ENCODE measurements around the gene SLCO2A1. TPM values are rescaled to one million over a fixed set of nuclear protein-coding genes. Genes with fewer than 3 reads are reported as not detected.

Gene SLCO2A1
- total RNA-seq, 1 experiment from 2014 or later: 0.47 TPM

DNA sequence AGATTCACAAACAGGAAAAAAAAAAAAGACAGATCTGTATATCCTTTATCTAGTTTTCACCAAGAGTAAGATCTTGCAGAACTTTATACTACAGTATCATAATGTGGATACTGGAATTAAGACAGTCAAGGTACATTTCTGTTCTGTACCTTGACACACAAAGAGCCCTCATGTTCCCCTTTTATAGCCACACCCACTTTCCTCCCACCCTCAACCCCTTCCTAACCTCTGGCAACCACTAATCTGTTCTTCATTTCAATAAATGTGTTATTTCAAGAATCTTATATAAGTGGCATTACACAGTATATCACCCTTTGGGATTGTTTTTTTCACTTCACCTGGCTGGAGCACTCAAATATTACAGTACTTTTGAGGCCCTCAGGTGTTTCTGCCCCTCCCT, 130.4 kb downstream of the SLCO2A1 start:
- no peak for DNase-seq (ENCODE audit: low read depth)

DNA sequence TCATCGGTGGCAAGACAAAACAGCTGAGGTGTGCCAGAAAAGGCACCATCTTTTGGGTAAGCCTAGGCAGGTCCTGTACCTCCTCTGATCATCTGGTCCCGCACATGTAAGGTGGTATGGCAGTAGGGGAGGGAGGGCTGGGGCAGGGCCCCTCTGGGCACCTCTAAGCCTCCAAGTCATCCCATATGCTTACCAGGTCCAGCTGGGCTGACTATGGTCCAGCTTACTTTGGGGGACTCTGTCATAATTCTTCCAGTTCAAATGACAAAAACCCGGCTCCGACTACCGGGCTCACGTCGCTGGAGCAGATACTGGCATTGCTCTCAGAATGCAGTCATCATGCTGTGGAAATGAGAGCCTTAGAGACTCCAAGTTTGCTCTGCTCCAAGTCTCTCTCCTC, 132.2 kb downstream of the SLCO2A1 start:
- no peak for DNase-seq (ENCODE audit: low read depth)

DNA sequence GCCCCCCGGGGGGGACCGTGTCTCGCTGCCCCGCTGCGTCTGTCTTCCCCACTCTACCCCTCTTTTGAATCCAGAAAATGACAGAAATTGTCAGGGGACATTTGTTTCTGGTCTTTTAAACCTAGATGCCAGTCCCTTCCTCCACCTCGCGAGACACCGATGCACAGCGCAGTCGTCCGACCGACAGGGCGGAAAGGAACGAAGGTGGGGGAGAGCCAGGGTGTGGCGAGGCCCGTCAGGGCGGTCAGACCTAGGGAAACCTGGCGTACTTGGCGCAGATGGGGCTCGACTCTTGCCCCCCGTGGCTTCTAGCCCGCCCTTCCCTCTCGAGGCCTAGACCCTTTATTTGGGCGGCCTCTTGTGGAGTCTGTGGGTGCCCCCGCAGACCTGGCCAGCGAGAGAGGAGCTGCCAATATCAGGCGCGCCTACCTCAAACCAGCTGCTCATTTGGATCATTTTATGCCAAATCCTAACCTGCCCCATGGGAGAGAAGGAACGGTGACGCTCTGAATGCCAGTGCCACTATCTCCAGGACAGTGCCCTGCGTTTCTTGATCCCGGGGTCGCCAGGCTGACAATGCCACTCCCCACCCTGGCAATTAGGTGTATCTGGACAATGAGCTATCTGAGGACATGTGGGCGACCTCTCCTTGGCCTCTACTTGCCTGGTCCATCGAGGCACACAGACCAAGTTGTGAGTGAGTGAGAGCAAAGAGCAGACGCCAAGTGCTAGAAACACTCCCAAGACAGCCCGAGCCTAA, 133.5 kb downstream of the SLCO2A1 start:
- peak; percentile 34 for DNase-seq (ENCODE audit: low read depth)

DNA sequence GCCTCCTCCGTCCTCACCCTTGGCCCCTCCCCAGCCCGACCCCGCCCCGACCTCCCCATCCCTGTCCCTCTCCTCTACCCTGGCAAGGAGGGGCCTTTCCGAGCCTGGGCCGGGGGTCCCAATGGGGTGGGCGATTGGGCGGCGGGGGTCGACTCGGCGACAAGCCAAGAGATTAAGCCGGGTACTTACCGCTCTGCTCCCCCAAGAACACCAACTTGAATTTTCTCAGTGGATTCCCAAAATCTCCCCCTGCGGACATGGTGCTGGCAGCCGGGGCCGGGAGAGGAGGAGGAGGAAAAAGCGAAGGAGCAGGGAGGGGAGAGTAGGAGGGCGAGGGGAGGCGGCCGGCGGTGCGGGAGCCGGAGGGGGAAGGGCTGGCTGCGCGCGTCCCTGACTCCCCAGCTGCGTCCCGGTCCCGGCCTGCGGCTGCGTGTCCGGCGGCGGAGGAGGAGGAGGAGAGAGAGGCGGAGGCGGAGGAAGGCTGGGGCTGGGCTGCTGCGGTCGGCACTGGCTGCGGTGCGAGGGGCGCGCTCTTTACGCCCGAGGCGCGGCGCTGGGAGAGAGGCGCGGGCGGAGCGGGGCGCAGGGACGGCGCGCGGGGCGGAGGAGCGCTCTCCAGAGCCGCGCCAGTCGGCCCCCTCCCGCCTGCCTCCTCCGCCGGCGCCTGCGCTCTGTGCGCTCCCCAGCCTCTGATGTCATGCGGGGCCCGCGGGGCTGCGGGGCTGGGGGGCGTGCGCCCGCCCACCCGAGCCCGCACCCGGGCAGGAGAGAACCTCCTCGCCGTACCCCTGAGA, 134.3 kb downstream of the SLCO2A1 start, which contains the start of gene RAB6B:
Gene RAB6B, minus strand, starts transcription at position 675 of the 794 bp plus-strand sequence. Its CDS starts 416 bp downstream, at position 259.
- DNase-seq (ENCODE audit: low read depth): peak; percentile 43

DNA sequence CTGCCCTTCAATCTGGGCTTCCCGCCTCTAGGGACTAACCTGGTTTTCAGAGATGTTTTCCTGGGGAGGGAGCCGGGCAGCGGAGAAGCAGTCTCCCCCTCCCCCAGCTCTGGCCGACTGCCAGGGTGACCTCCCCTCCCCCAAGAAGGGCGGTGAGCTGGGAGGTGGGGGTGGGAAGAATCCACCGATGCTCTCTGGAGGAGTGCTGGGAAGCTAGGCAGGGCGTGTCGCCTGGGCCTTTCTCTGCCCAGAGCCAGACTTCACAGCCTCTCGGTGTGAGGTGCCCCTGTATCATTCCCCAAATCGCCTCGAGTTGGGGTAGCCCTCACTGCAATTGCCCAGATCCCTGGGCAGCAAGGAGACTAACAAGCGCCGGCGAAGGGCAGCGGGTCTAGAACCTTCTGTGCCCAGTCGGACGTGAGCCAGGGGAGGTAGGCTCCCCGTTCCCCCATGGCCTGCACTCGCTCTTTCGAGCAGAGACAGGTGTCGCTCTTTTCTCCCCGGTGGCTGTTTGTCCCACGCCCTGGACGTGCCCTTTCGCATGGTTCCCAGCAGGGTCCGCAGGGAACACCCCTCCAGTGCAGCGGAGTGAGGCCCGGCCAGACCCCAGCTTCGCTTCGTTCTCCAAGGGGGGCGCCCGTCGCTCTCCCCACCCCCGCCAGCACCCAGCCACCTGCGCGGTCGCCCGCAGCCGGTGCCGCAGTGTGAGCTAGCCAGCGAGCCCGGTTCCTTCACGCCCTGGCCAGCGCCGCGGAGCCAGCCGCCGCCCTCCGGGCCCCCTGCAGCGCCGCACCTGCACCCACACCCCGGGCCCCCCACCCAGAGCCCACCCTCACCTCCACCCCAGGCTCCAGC, 135.1 kb downstream of the SLCO2A1 start:
- no peak for DNase-seq (ENCODE audit: low read depth)

DNA sequence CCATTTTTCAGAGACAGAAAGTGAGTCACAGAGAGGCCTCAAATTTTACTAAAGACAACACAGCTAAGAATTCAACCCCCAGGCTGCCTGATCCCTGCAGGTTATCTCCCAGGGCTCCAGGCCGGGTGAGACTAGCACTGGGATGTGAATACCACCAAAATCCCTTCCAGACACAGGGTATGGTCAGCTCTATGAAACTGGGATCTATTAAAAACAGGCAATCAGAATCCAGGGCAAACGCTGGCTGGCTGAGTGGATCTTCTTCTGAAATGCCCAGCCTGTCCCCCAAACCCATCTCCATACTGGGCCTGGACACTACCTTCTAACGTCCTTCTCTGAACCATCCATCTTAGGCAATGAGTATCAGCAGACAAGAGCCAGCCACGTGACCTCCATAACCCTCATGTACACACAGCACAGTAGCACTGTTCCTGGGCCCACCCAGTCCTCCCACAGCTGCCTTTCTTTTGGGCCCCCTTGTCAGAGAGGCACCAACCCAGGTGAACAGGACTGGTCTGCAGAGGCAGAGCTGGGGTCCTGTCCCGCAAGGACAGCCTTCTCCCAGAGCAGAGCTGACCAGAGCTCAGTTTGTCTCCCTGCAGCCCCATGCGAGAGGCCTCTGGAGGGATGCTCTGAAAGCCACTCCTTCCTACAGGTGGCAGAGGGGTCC, 135.9 kb downstream of the SLCO2A1 start:
- no peak for DNase-seq (ENCODE audit: low read depth)

DNA sequence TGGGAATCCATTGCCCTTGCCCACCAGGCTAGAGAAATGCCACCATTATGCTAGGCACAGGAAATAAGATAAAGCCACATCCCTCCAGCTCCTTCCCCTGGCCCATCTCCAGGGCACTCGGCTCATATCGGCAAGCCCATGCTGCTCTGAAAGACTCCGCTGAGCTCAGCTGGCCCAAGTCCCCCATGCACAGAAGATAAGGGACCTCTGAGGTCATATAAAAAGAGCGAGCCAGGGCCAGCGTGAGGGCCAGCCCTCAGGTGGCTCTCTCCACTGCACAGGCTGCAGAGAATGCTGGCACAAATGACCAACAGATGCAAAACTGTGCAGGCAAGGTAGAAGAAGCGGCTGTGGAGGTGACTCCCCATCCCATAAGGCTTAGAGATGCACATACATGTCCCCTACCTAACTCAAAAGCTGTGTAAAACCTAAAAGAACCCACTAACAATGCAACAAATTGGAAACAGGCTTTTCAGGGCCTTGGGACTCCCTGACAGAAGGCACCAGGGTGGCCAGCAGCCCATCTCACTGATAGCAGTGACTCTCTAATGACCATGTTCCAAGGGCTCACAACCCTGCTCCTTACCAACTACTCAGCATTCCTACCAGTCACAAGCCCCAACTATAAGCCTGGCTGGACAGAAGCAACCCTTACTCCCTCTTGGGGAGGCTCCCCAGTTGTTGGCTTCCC, 137.0 kb downstream of the SLCO2A1 start:
- DNase-seq (ENCODE audit: low read depth): no peak

DNA sequence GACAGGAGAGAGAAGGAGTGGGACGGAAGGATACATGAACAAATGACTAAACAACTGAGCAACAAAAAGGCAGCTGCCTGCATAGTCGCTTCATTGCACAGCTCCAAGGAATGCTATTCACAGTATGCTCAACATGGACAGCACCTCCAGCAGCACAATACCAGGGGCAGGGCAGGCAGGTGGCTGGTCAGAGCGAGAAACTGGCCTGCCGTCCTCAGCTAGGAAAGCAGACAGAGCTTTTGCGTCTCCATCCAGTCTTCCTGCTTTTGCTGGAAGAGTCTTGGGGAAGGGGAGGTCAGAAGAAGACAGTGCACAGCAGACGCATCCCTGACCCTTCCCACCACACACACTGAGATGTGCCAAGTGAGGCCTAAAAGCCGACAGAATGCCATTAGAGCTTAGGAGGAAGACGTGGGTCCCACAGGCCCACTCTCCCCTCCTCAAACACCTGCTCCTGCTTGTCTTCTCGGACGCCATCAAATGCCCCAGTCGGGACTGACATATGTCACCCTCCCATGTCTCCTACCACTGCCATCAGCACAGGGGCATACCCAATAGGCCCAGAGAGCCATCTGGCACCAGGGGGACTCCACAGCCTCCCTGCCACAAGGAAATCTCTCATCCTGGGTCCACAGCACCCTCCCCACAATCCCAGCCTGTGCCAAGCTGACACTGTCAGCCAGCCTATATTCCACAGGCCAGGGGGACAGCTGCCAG, 137.9 kb downstream of the SLCO2A1 start:
- DNase-seq (ENCODE audit: low read depth): no peak

DNA sequence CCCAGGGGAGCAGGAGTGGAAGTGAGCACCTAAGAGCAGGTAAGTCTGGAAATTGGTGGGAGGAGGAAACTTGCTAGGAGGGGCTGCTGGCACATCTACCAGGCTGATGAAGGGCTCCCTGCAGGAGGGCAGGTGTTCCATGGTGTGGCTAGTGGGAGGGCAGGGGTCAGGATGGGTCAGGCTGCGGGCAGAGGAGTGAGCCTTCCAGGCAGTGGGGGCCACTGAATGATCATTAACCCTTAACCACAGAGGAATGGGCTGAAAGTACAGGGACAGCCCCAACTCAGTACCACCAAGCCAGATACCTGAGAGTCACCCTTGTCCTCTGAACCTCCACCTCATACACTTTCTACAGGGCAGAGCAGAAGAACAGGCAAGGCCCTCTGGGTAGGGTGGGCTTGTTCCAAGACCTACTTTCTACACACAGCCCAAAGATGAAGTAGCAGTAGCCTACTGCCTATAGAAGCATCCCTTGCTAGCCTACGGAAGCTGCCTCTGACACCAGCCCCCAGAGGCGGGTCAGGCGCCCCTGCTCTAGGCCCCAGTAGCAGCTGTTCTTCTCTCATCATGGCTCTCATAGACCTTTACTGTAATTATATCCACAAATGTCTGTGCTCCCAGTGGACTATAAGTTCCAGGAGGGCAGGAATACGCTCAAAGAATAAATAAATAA, 138.6 kb downstream of the SLCO2A1 start:
- no peak for DNase-seq (ENCODE audit: low read depth)

DNA sequence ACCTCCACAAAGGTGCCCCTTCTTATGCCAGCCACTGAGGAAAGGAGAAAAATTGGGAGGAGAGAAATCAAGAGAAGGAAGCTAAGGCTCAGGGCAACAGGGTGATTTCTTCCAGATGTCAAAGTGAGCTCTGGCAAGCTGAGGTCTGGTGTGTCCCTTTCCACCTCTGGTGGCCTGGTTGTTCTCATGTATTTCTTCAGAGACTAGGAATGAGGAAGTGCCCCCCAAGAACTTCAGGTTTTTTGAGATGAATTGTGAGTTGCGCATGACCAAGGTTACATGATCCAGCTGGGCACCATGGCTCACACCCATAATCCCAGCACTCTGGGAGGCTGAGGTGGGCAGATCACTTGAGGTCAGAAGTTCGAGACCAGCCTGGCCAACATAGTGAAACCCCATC, 139.7 kb downstream of the SLCO2A1 start:
- DNase-seq (ENCODE audit: low read depth): no peak

DNA sequence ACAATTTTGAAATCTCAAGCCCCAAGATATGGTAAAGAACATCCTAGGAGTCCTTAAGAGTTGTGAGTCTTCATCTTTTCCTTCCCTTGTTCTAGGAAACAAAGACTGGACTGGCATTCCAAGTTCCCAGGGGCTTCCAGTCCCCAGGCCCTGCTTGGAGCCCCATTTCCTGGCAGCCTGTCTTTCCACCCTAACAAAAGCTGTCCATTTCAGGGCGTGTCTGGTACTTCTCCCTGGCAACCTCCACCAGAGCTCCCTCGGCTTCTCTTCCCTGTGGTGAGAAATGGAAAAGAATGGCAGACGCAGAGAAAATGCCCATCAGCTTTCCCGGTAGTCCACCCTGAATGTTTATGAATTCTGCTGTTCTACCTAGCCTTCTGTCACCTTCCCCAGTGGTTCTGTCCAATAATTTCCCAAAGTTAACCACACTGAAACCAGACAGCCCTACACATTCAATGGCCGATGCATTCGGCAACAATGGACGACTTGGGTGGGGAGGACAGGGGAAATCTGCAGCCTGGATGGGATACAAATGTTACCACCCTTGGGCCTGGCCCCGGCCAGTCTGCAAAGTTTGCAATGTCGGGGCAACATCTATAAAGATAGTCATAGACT, 140.9 kb downstream of the SLCO2A1 start:
- no peak for DNase-seq (ENCODE audit: low read depth)

DNA sequence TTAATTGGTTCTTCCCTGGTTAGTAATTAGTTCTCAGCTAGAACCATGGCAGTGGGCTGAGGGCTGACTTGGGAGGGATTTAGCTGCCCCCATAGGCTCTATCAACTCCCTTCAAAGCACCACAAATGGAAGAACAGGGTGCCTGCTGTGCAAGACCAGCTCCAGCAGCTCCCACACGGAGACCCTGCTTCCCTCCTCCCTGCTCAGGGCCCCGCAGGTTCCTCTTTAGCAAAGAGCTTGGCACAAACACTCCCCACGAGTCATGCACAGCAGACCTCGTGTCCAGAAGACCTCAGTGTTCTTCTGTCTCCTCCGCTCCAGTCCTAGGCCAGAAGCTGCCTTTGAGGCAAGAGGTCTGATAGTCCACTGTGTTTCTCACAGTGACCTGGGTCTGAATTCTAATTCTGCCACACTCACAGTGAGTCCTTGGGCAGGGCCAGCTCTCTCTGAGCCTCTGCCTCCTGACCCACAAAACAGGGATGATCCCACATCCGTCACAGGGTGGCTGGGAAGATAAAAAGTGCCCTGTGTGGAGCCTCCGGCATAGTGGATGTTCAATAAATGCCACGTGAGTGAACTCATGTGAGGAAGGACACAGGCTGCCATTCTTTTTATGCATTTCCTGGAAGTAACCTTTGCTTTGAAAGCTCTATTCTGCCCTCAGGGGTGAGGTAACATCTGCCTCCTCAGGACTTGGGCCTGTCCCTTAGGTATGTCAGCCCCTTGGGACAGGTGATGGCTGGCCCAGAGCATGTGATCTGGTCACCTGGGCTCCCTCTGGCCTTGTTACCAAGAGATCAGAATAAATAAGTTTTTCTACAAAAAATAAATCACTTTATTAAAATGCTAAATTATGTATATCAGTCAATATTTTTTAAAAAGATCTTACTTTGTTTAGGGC, 141.7 kb downstream of the SLCO2A1 start:
- peak; percentile 16 for DNase-seq (ENCODE audit: low read depth)

DNA sequence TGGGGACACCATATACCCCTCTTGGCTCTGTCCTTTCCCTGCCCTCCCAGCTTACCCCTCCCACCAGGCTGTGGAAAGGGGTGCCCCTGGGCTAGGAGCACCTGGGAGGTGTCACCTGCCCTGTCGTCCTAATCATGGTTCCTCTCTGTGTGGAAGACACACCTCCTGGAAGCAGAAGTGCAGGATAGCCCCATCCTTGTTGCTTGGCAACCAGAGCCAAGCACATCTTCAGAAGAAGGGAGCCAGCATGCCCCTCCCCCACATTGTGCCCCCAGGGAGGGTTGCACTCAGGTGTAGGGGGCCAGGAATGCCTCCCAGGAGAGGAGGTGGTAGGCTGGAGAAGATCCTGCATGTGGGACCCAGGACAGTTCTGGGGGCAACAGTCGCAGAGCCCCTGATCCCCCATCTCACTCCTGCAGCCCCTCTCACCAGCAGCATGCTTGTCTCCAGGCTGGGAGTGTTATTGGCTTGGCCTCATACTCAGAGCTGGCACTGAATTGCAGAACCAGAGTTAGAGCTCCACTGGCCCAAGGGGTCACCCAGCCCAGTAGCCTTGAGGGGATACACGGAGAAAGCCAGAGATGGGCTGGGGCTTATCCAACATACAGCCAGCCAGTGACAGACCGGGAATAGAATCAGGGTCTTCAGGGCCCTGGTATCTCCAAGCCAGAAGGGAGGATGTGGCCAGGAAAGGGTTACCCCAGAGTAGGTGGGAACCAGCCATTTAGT, 142.5 kb downstream of the SLCO2A1 start:
- DNase-seq (ENCODE audit: low read depth): no peak

DNA sequence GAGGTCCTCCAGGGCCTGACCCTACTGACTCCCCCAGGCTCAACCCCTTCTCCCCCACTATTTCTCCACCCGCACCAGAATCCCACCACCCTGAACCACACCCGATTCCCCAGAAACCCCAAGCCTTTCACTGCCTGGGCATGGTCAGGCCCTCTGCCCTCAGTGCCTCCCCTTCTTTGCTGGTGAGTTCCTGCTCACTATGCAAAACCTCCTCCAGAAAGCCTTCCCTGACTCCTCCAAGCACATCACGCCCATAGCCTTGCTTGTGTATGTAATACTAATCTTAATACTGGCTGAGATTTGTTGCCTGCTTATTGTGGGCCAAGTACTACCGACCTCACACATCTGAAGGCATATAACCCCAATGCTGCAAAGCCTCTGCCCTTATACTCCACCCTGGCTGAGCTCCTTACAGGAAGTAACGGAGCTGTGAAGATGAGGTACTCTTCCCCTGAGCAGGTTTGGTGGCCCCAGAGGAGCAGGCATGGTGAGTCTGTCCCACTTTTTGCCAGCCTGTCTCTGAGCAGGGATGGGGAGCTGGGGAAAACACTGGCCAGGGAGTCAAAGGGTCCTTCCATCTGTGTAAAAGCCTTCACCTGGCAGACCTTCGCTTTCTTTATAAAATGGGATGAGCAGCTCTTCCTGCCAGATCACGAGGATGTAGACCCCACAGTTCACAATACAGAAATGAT, 143.5 kb downstream of the SLCO2A1 start:
- no peak for DNase-seq (ENCODE audit: low read depth)

DNA sequence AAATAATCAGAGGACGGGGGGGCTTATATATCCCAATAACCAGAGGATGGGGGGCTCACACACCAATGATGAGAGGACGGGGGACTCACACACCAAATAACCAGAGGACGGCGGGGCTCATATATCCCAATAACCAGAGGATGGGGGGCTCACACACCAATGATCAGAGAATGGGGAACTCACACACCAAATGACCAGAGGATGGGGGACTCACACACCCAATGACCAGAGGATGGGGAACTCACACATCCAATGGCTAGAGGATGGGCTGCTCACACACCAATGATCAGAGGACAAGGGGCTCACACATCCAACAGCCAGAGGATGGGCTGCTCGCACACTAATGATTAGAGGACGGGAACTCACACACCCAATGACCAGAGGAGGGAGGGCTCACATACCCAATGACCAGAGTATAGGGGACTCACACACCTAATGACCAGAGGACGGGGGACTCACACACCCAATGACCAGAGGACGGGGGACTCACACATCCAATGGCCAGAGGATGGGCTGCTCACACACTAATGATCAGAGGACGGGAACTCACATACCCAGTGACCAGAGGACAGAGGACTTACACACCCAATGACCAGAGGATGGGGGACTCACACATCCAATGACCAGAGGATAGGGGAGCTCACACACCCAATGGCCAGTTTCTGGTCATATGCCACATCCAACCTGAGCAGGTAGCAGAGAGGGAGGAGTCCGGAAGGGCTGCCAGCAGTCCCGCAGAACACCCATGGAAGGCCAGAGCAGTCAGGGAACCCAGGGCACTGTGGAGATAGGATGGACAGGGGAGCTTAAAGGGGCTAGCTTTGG, 144.6 kb downstream of the SLCO2A1 start:
- no peak for DNase-seq (ENCODE audit: low read depth)
